GM21723 (cell line): ENCODE data around the gene IRAK1.

ENCODE experiments used
- ATAC-seq: cut with Tn5 transposase; IDR thresholded peaks from one replicate; pipeline ENCODE4 v1.9.1; 2021; ENCODE audit warnings: mild to moderate bottlenecking, moderate library complexity; ENCODE audit not compliant: unreplicated experiment

IRAK1 gene

GRCh38 chrX:154040863-154041262, 21.2 kb upstream of the IRAK1 start:
- no peak for ATAC-seq

- no peak for ATAC-seq
These were observed 20.6 kb upstream of the IRAK1 start for GRCh38 chrX:154040307-154040756.

- ATAC-seq = no peak
These were observed 19.9 kb upstream of the IRAK1 start for GRCh38 chrX:154039577-154039976.

- ATAC-seq = no peak
These were observed 19.0 kb upstream of the IRAK1 start for GRCh38 chrX:154038656-154039055.

GRCh38 chrX:154037754-154038153, 18.1 kb upstream of the IRAK1 start:
- ATAC-seq = no peak

GRCh38 chrX:154036513-154036912, 16.8 kb upstream of the IRAK1 start:
- no peak for ATAC-seq

- no peak for ATAC-seq
These were observed 14.1 kb upstream of the IRAK1 start for GRCh38 chrX:154033848-154034247.

- no peak for ATAC-seq
These were observed 13.0 kb upstream of the IRAK1 start for GRCh38 chrX:154032653-154033052.

GRCh38 chrX:154032160-154032559, 12.5 kb upstream of the IRAK1 start:
- no peak for ATAC-seq

GRCh38 chrX:154030715-154031305, 11.1 kb upstream of the IRAK1 start:
- ATAC-seq = no peak

- no peak for ATAC-seq
These were observed 10.6 kb upstream of the IRAK1 start for GRCh38 chrX:154030266-154030665.

GRCh38 chrX:154029439-154029838, 9.7 kb upstream of the IRAK1 start:
- ATAC-seq = no peak

- no peak for ATAC-seq
These were observed 8.9 kb upstream of the IRAK1 start for GRCh38 chrX:154028502-154029184.

- no peak for ATAC-seq
These were observed 8.3 kb upstream of the IRAK1 start for GRCh38 chrX:154027986-154028385.

GRCh38 chrX:154027022-154027402, 7.3 kb upstream of the IRAK1 start:
- no peak for ATAC-seq

- ATAC-seq = no peak
These were observed 6.7 kb upstream of the IRAK1 start for GRCh38 chrX:154026136-154027021.

- no peak for ATAC-seq
These were observed 5.5 kb upstream of the IRAK1 start for GRCh38 chrX:154025230-154025629.

GRCh38 chrX:154024271-154024670, 4.6 kb upstream of the IRAK1 start:
- ATAC-seq = no peak

- ATAC-seq = no peak
These were observed 3.7 kb upstream of the IRAK1 start for GRCh38 chrX:154023276-154024000.

- ATAC-seq = no peak
These were observed 2.4 kb upstream of the IRAK1 start for GRCh38 chrX:154022108-154022507.

- ATAC-seq = no peak
These were observed 1.5 kb upstream of the IRAK1 start for GRCh38 chrX:154021131-154021611.
